GM21381 (cell line): Measurements from ENCODE around the gene APOC1.
A peak's percentile ranks its signal among the peaks of the same experiment; 100 is the strongest.

ENCODE experiments used
- ATAC-seq: cut with Tn5 transposase; IDR thresholded peaks from one replicate; pipeline ENCODE4 v1.9.1; 2021; ENCODE audit warnings: mild to moderate bottlenecking, moderate library complexity; ENCODE audit not compliant: unreplicated experiment

APOC1 gene

DNA sequence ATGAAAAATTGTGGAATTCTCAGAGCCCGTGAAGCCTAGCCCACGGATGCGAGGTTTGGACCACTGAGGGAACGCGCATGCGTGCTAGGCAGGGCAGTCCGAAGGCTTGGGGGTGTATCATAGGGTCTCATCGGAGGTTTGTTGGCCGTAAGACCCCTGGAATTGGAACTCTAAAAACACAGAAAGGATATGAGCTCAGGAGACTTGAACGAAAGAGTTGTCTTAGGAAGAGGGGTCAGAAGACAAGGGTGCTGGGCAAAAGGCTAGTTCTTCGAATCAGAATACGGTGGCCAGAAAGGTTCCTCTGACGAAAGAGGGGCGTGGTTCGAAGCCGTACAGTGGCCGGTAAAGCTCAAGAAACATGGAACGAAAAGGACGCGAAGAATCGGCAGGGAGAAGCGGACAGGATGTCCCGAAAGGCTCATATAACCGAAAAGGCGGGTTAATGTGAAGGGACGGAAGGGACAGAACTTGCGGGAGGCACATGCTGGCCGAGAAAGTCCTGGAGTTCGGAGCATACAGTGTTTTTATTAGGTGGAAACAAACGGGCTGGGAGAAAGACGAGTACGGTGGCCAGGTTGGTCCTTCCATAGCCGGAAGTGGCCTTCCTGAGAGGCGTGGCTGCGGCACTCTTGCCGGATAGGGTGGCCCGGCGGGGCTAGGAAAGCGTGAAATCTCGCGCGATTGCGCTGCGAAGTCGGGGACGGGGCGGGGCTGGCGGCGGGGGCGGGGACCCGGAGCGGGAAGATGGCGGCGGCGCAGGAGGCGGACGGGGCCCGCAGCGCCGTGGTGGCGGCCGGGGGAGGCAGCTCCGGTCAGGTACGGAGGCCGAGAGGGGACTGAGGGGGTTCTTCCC is 40.5 kb downstream of the APOC1 start, which contains the start of gene CLPTM1:
CLPTM1 (plus strand) TSS at position 732 of the 856 bp plus-strand sequence; CDS start at position 748, 16 bp downstream.
- ATAC-seq = peak; percentile 77

DNA sequence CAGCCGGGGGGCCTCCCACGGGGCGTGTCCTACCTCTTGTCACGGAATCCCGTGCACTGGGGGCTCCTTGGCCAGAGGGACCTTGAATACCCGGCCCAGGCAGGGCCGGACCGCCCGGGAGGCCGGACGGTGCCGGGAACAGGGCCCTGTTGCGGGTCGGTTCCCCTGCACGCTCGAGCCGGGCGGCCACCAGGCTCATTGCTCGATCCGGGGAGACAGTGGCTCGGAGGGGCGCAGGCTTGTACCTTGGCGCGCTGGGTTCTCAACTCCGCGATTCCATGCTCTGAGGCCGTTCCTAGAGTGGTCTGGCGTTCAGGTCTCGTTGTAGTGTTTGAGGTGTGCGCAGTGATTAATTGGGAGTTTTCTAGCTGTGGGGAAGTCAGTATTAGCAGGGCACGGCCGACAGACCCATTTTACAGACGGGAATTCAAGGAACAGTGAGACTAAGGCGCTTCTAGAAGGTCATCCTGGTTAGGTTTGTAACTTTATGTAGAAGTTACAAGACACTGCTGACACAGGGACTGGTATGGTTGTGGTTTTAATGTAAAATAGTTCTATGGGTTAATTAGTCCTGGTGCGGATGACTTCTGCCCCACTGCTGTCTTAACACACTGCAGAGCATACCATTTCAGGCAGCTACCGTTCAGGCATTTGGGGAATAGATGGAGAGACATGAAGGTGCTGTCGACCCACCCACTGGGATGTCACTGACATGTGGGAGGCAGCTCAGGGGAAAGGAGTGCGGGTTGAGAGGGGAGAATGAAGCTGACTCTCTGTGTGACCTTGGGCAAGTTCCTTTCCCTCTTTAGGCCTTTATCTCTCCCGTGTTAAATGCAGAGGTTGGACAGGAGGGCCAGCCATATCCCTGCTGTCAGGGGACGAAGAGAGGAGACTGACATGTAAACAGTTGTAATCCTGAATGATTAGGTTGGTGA is 41.4 kb downstream of the APOC1 start:
- ATAC-seq = peak; percentile 15

DNA sequence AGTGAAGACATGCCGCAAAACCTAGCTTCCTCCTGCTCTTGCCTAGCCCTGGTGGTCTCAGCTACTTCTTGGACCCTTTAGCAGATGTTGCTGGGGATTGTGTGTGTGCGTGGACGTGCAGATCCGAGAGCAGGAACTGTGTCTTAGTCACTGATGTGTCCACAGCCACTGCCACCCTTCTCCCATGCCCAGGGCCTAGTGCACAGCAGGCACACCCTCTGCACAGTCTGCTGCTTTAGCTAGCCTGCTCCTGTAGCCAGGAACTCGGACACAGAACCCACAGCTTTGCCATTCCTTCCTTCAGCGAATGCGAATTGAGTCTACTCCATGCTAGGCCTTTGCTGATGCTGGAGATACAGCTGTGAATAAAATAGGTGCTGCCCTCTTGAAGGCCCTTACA is 43.1 kb downstream of the APOC1 start:
- ATAC-seq = no peak

DNA sequence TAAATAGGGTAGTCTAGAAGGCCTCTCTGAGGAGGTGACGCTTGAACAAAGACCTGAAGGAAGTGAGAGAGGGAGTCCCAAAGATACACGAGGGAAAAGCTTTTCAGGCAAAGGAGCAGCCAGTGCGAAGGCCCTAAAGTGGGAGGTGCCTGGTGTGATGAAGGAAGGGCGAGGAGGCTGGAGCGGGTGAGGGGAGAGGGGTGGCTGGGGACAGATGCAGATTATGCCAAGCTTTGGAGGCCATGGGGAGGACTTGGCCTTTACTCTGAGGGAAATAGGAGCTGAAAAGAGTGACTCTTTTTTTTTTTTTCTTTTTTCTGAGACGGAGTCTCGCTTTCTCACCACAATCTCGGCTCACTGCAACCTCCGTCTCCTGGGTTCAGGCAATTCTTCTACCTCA is 43.7 kb downstream of the APOC1 start:
- ATAC-seq = no peak

DNA sequence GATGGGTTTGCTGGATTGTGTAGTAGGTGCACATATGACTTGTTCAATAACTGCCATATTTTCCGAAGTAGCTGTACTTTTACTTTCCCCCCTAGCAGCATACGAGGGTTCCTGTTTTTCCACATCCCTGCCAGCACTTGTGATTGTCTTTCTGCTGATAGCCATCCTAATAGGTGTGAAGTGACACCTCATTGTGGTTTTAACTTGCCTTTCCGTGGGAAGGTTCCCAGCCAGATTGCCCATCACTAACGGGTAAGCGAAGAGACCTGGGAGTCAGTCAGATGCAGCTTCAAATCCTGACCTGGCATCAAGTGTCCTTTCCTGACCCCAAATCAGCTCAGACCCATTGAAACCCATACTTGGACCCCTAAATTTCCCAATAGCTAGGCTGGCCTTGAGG is 45.3 kb downstream of the APOC1 start:
- no peak for ATAC-seq

DNA sequence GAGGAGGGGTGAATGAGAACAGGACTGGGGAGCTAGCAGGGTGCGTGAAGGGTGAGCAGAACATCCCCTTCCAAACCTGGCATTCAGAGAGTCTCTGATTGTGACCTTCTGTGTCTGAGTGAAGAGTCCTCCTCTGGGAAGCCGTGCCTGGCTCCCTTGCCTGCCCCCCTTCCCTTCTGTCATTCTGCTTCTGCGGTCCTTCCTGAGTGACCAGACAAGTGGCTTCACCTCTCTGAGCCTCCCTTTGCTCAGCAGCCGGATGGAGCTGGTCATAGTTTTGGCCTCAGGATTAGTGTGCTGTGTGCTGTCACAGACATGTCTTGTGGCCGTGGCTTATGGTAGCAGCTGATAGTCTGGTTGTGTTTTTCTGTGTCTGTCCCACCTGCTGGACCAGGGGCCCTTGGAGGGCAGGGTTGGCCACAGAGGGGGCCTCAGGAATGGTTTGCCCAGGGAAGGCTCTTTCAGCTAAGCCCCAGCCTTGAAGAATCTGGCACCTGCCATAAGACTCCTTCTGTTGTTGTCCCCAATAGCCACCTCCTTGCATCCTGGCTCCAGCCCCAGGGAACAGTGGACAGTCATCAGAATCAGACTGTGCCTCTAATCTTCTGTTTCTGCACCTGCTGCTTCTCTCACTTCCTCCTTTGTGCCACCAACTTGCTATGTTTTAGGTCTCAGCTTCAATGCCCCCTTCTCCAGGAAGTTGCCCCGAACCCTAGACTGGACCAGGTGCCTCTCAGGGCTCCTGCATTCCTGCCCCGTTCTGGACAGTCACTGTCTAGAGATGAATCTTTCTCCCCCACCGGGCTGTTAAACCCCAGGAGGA is 46.7 kb downstream of the APOC1 start:
- no peak for ATAC-seq

DNA sequence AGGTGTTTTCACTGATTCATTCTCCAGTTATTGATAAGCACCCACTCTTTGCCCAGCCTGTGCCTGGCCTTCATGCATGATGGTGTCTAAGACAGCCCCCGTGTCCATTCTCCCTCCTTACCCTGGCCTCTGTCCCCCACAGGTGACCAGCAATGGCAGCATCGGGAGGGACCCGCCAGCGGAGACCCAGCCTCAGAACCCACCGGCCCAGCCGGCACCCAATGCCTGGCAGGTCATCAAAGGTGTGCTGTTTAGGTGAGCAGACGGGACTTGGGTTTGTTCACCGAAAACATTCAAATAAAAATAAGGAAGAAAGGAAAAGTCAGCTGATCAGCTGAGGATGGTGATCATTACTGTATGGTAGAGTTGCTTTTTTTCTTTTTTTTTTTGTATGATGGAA is 47.4 kb downstream of the APOC1 start:
- ATAC-seq = no peak

DNA sequence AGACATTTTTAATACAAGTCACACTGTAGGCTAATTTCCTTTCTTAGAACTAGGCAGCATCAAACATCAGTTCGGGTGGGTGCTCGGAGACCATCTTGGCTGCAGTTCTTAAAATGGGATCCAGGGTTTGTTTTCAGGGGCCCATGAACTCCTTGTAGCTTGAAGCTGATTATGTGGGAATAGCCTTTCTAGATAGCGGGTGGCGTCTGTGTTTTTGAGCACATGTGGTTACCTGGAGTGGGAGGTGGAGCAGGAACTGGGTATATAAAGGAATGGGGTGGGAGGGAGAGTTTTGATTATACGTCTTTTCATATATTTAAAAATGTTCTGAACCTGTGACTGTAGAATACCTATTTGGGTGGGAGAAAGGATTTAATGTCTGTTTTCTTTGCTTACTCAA is 53.7 kb downstream of the APOC1 start:
- no peak for ATAC-seq

DNA sequence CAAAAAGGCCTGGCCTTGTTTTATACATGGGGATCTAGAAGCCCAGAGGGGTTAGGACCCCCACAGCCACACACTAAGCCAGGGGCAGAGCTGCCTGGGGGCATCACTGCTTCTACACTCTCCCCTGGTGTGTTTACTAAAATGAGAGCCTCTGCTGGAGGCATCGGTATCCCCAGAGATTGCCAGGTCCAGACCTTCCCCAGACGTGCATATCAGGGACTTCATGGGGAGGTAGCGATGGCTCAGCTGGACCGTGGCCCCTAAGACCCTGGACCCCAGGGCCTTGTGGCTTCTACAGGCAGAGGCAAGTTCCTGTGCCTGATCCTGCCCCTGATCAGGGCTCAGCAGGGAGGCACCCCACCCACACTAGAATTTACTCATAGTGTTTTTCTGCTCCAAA is 54.3 kb downstream of the APOC1 start:
- no peak for ATAC-seq
